Stomach (tissue), 4 donors: ENCODE results near the gene TBRG4.

Experiments used
- EP300 ChIP-seq: sonication (generic); formaldehyde crosslinking; IDR thresholded peaks from one replicate; pipeline ENCODE4 v1.6.1; 2017; ENCODE audit warnings: antibody characterized with exemption
- POLR2A ChIP-seq, 4 donors: fragments of 450-650 bp; IDR thresholded peaks; one replicate each; pipeline ENCODE4 v1.6.1; 2016; ENCODE audit warnings: antibody characterized with exemption in 4 of 4, control low read depth in 2 of 4, mild to moderate bottlenecking in 1 of 4, moderate library complexity in 1 of 4
- POLR2AphosphoS5 ChIP-seq, 3 donors: sonication (generic); formaldehyde crosslinking; IDR thresholded peaks; one replicate each; pipeline ENCODE4 v1.6.1; 2016; ENCODE audit warnings: antibody characterized with exemption in 3 of 3
- TF ChIP-seq, protein P1 (sequence below), 7 experiments: fragments of 450-650 bp in 4 of 7; fragments of 200-600 bp in 3 of 7; sonication (generic) in 3 of 7; IDR thresholded peaks; one replicate each; pipeline ENCODE4 v1.5.1; 2016 to 2019; ENCODE audit warnings: antibody characterized with exemption in 7 of 7, control low read depth in 2 of 7, mild to moderate bottlenecking in 1 of 7

DNA sequence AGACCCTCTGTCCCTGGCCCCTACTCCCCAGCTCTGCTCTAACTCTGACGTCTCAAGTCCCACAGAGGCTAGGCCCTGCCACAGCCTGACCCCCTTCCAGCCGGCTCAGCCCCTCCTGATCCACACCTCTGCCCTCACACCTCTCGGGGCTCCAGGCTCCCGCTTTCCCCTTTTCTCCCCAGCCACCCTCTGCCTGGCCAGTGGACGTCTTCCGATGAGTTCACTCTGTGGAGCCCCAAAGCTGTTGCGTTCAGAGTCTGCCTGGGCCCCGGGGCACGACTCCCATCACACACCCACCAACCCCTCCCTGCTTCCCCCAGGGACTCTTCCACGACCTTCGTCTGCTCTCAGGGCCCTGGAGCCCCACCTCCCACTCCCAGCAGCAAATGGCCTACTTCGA, 18.4 kb upstream of the TBRG4 start:
- TF ChIP-seq EP300 (no peak), POLR2AphosphoS5 (IDR thresholded peaks at IDR 0.05) (no peak), POLR2A (IDR thresholded peaks at IDR 0.05) (no peak)
- TF ChIP-seq, protein P1, sequence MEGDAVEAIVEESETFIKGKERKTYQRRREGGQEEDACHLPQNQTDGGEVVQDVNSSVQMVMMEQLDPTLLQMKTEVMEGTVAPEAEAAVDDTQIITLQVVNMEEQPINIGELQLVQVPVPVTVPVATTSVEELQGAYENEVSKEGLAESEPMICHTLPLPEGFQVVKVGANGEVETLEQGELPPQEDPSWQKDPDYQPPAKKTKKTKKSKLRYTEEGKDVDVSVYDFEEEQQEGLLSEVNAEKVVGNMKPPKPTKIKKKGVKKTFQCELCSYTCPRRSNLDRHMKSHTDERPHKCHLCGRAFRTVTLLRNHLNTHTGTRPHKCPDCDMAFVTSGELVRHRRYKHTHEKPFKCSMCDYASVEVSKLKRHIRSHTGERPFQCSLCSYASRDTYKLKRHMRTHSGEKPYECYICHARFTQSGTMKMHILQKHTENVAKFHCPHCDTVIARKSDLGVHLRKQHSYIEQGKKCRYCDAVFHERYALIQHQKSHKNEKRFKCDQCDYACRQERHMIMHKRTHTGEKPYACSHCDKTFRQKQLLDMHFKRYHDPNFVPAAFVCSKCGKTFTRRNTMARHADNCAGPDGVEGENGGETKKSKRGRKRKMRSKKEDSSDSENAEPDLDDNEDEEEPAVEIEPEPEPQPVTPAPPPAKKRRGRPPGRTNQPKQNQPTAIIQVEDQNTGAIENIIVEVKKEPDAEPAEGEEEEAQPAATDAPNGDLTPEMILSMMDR (IDR thresholded peaks at IDR 0.05): no peak
